ENCODE results near the gene ANKS1B.
"Not testable (repeated sequence)": the region's sequence is repeated elsewhere in the genome, so short reads cannot be mapped to it uniquely, and the experiment has no call there.

The ANKS1B gene
- 0 to 0.93 (median 0) reads per million in 4 donors for total RNA-seq

DNA sequence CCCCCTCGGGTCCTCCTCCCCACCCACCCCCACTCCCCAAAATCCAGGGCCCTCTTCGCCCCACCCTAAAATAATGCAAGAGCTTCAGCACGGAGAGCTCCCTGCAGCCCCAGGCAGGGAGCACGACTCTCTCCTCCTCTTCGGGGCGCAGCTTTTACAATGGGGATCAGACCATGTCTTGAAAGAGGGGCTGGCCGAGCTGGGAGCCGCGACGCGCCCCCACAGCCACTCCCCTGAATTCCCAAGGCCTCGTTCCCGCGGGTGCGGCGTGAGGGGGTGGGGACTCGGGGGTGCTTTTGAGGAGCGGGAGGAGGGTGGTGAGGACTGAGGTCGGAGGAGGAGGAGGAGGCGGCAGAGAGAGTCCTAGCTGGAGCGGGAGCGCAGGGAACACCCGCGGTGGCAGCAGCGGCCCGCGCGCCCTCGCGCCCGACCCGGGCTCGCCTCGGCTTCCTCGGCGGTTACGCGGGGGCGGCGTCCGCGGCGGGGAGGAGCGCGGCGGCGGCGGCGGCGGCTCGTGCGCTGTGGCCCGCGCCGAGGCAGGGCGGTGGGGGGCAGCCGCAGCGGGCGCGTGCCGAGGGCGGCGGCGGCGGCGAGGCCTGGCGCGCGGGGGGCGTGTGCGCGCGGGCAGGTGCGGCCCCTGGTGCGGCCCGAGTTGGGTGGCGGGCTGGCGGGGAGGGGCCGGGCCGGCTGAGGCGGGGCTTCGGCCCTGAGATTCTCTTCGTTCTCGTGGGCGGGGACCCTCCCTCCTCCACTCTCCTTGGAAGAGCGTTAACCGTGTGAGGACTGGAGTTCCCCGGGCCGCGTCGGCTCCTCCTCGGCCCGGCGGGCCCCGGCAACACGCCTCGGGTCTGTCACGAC lies at the start of gene ANKS1B:
TSS of gene ANKS1B (minus strand) at position 666 of the 858 bp plus-strand sequence. CDS start 699 bp downstream, outside the sequence.
- no peak for DNase-seq

DNA sequence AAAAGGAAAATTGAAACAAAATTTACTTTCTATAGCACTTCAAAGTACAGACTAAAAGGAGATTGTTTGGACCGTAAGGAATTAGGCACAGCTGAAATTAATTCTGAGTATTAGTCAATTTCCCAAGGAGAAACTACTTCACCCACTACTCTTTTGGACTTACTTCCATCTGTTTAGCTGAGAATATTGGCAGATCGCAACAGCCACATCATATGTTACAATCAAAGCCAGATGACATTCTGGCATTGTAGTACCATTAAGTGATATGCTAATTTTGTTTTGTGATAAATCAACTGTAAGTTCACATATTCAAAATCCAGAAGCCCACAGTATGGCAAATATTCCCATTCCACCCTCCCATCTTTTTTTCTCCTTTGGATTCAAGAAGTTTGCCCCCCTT lies 47.1 kb upstream of the ANKS1B start:
- no peak for DNase-seq

DNA sequence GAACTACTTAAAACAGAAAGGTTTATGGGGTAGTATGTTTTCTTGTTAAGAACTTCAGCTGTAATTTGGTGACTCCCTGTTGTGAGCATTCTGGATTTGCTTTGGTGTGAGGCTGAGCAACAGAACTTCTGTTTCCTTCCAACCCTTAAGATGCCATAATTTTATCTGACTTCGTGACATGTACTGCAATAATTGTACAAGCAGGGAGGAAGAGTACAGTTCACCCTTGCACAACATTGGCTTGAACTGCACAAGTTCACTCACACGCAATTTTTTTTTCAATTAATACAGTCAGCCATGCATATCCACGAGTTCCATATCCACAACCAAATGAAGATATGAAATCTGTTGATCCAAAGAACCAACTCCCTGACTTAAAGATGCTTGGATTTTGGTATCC lies 42.9 kb upstream of the ANKS1B start:
- DNase-seq = no peak

DNA sequence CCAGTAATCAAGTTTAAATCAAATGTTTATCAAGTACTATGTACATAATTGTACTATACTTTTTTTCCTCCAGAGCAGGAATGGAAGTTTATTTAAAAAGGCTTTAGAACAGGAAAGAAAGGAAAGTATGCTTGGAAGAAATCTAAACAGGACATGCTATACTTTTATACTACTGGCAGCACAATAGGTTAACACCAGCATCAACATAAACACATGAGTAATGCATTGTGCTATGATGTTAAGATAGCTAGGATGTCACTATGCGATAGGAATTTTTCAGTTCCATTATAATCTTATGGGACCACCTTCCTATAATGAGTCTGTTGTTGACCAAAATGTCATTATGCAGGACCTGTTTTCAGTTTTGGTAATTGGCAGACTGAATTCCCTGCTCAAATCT lies 41.5 kb upstream of the ANKS1B start:
- no peak for DNase-seq

- no peak for DNase-seq
These were observed 40.3 kb upstream of the ANKS1B start for GRCh38 chr12:100024974-100025555.

DNA sequence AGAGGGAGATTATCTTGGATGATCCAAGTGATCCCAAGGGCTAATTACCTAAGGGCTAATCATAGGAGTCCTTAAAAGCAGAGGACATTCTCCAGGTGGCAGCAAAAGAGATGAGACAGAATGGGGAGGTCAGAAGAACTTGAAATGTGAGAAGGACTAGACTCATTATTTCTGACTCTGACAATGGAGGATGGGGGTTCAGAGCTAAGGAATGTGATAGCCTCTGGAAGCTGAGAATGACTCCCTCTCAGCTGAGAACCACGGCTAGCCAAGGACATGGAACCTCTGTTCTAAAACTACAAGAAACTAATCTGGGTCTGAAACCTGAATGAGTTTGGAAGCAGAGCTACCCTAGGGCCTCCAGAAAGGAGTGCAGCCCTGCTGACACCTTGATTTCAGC lies 35.6 kb upstream of the ANKS1B start:
- no peak for DNase-seq

- no peak for DNase-seq
These were observed 32.3 kb upstream of the ANKS1B start for GRCh38 chr12:100017056-100017455.

DNA sequence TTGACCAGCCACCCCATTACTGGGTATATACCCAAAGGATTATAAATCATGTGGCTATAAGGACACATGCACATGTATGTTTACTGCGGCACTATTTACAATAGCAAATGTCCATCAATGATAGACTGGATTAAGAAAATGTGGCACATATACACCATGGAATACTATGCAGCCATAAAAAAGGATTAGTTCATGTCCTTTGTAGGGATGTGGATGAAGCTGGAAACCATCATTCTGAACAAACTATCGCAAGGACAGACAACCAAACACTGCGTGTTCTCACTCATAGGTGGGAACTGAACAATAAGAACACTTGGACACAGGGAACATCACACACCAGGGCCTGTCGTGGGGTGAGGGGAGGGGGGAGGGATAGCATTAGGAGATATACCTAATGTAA lies 31.6 kb upstream of the ANKS1B start:
- DNase-seq = not testable (repeated sequence)

GRCh38 chr12:100005846-100006245 lies 21.1 kb upstream of the ANKS1B start:
- not testable (repeated sequence) for DNase-seq

GRCh38 chr12:99997806-99998205 lies 13.1 kb upstream of the ANKS1B start:
- no peak for DNase-seq

DNA sequence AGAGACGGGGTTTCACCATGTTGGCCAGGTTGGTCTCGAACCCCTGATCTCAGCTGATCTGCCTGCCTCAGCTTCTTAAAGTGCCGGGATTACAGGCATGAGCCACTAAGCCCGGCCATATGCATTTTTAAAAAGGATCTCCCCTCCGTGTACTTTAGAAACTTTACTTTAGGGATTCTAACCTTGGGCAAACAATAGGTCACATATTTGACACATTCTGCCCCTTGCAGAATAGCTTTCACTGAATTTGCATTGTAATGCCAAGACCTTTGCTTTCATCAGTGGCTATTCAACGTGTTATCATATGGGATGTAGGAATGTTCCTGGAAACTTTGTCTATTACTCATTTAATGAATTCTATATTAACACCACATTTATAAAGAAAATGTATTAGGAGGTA lies 11.4 kb upstream of the ANKS1B start:
- no peak for DNase-seq

- no peak for DNase-seq
These were observed 895 bp upstream of the ANKS1B start for GRCh38 chr12:99985631-99986030.

DNA sequence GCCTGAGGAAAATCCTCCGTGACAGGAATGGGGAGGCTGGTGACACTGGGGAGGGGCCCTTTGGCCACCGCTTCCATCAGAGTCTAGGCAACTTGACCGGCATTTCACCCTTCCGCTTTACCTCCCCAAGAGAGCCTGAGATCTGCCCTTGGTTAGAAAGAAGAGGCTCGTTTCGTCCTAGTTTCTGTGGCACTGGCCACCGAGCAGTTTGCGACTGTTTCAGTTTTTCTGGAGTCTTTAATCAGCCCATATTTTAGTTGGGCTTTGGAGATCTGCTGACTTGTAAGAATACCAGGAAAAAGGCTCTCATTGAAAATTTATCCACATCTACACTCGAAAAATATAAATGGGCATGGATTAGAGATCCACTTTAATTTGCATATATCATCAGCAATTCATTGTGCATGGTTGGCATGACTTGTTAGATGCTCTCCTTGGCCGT lies 414 bp upstream of the ANKS1B start:
- DNase-seq = no peak

GRCh38 chr12:99983456-99984258 lies 1.1 kb downstream of the ANKS1B start:
- no peak for DNase-seq

- DNase-seq = no peak
These were observed 3.0 kb downstream of the ANKS1B start for GRCh38 chr12:99981639-99982190.

DNA sequence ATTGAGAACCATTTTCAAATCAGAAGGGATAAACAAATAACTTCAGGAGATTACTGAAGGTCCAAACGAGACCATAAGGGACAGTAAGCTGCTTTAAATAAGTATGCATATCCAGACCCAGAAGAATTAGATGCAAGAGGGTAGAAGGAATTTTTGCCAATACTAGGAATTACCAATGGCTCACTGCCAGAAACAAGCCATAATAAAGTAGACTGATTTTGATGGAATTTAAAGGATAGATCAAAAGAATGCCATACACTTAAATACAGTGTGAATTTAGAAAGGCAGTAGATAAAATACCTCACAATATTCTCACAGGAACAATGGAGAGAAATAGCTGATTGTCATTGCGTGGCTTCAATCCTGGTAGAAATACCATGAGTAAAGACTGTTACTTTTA lies 5.3 kb downstream of the ANKS1B start:
- DNase-seq = no peak

DNA sequence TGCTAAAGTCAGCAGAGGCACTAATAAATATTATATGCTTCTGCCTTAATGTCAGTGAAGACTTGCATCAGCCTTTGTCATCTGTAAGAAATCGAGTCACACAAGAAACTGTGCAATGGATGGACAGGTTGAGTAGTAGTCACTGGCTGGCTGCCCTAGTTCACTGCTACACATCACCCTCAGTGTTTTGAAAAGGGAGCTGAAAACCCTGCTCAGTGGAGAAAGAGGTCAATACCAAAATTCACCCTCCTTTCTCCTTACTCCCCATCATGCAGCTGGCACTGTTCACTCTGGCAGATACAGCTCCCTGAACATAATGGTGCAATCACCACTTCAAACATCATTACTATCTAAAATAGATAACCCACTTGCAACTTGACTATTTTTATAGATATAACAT lies 6.6 kb downstream of the ANKS1B start:
- no peak for DNase-seq

DNA sequence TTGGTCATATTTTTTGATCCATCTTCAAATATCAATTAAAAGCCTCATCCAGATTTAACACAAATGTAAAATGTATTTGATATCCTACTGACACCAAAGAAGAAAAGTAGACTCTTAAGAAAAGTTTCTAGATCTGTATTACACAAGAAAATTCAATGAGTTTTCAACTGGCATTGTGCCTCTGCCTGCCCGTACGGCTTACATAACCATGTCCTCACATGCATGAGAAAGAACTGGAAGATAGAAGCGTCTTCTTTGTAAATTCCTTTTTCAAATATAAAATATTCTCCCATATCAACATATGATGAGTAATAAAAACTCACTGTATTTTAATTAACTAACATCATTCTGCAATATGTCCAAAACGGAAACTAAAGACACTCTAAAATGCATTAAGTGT lies 7.2 kb downstream of the ANKS1B start:
- no peak for DNase-seq

GRCh38 chr12:99976762-99977161 lies 8.0 kb downstream of the ANKS1B start:
- no peak for DNase-seq

DNA sequence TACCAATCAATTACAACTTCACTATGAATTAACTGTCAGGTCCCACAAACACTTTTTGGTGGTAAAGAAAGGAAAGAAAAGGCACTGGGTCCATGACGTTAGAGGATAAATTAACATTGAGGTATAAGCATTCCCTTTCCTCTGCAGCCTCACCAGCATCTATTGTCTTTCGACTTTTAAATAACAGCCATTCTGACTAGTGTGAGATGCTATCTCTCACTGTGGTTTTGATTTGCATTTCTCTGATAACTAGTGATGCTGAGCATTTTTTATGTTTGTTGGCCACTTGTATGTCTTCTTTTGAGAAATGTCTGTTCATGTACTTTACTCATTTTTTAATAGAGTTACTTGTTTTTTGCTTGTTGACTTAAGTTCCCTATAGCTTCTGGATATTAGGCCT lies 9.4 kb downstream of the ANKS1B start:
- no peak for DNase-seq

DNA sequence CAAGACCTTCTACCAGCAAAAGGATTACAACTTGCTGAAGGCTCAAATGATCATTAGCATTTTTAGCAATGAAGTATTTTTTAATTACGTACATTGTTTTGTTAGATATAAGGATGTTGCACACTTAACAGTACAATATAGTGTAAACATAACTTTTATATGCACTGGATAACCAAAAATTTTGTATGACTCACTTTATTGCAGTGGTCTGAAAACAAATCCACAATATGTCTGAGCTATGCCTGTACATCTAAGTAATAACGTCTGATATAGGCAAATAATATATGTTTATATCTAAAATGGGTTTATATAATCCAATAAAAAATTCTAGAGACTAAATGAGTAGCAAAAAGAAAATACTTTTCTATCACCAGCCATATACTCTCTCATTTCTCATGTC lies 10.6 kb downstream of the ANKS1B start:
- no peak for DNase-seq

- no peak for DNase-seq
These were observed 18.3 kb downstream of the ANKS1B start for GRCh38 chr12:99966429-99966828.

DNA sequence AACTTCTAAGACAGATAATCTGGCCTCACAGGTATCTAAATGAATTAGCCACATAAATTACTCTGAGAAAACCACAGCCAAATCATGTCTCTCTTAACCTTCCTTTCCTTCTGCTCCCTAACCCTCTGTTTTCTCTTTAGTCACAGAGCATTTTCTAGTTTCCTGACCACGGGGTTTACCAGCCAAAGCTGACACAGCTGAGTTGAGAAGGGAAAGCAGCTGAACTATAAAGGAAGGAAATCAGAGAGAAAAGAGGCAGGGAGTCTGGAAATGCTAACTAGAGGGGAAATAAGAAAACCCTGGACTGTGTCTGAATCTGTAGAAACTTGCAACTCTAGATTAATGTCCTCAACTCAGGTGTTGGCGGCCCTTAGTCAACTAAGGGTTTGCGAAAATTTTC lies 24.4 kb downstream of the ANKS1B start:
- DNase-seq = no peak
